Measurements from ENCODE around the gene EFS.

EFS gene

DNA sequence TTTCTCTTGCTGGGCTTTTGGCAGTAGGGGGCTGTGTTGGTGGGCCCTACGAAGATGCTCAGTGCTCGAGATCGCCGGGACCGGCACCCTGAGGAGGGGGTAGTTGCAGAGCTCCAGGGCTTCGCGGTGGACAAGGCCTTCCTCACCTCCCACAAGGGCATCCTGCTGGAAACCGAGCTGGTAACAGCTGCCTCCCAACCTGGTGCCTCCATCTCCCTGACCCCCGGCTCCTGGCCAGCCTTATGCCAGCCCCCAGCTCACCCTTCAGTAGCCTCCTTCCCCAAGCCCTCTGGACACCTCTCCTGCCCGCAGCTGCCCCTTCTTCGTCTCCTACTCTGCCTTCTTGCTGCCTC, 12.2 kb upstream of the EFS start:
- TF ChIP-seq, protein P1, sequence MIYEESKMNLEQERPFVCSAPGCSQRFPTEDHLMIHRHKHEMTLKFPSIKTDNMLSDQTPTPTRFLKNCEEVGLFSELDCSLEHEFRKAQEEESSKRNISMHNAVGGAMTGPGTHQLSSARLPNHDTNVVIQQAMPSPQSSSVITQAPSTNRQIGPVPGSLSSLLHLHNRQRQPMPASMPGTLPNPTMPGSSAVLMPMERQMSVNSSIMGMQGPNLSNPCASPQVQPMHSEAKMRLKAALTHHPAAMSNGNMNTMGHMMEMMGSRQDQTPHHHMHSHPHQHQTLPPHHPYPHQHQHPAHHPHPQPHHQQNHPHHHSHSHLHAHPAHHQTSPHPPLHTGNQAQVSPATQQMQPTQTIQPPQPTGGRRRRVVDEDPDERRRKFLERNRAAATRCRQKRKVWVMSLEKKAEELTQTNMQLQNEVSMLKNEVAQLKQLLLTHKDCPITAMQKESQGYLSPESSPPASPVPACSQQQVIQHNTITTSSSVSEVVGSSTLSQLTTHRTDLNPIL (CRISPR knock-in tag; IDR thresholded peaks at IDR 0.05; ENCODE audit: low read depth) = no peak
- TF ChIP-seq ZC3H10 (CRISPR knock-in tag; IDR thresholded peaks at IDR 0.05) = no peak
- TF ChIP-seq, protein P2, sequence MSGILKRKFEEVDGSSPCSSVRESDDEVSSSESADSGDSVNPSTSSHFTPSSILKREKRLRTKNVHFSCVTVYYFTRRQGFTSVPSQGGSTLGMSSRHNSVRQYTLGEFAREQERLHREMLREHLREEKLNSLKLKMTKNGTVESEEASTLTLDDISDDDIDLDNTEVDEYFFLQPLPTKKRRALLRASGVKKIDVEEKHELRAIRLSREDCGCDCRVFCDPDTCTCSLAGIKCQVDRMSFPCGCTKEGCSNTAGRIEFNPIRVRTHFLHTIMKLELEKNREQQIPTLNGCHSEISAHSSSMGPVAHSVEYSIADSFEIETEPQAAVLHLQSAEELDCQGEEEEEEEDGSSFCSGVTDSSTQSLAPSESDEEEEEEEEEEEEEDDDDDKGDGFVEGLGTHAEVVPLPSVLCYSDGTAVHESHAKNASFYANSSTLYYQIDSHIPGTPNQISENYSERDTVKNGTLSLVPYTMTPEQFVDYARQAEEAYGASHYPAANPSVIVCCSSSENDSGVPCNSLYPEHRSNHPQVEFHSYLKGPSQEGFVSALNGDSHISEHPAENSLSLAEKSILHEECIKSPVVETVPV (CRISPR knock-in tag; IDR thresholded peaks at IDR 0.05) = no peak
- TF ChIP-seq, protein P3, sequence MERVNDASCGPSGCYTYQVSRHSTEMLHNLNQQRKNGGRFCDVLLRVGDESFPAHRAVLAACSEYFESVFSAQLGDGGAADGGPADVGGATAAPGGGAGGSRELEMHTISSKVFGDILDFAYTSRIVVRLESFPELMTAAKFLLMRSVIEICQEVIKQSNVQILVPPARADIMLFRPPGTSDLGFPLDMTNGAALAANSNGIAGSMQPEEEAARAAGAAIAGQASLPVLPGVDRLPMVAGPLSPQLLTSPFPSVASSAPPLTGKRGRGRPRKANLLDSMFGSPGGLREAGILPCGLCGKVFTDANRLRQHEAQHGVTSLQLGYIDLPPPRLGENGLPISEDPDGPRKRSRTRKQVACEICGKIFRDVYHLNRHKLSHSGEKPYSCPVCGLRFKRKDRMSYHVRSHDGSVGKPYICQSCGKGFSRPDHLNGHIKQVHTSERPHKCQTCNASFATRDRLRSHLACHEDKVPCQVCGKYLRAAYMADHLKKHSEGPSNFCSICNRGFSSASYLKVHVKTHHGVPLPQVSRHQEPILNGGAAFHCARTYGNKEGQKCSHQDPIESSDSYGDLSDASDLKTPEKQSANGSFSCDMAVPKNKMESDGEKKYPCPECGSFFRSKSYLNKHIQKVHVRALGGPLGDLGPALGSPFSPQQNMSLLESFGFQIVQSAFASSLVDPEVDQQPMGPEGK (CRISPR knock-in tag; IDR thresholded peaks at IDR 0.05; ENCODE audit: borderline replicate concordance) = no peak
- no peak for TF ChIP-seq PPARA (CRISPR knock-in tag; IDR thresholded peaks at IDR 0.05; ENCODE audit: borderline replicate concordance)
- no peak for TF ChIP-seq ZNF70 (CRISPR knock-in tag; IDR thresholded peaks at IDR 0.05)
- TF ChIP-seq, protein P4, sequence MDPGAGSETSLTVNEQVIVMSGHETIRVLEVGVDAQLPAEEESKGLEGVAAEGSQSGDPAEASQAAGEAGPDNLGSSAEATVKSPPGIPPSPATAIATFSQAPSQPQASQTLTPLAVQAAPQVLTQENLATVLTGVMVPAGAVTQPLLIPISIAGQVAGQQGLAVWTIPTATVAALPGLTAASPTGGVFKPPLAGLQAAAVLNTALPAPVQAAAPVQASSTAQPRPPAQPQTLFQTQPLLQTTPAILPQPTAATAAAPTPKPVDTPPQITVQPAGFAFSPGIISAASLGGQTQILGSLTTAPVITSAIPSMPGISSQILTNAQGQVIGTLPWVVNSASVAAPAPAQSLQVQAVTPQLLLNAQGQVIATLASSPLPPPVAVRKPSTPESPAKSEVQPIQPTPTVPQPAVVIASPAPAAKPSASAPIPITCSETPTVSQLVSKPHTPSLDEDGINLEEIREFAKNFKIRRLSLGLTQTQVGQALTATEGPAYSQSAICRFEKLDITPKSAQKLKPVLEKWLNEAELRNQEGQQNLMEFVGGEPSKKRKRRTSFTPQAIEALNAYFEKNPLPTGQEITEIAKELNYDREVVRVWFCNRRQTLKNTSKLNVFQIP (CRISPR knock-in tag; IDR thresholded peaks at IDR 0.05; ENCODE audit: borderline replicate concordance, low read depth) = no peak

DNA sequence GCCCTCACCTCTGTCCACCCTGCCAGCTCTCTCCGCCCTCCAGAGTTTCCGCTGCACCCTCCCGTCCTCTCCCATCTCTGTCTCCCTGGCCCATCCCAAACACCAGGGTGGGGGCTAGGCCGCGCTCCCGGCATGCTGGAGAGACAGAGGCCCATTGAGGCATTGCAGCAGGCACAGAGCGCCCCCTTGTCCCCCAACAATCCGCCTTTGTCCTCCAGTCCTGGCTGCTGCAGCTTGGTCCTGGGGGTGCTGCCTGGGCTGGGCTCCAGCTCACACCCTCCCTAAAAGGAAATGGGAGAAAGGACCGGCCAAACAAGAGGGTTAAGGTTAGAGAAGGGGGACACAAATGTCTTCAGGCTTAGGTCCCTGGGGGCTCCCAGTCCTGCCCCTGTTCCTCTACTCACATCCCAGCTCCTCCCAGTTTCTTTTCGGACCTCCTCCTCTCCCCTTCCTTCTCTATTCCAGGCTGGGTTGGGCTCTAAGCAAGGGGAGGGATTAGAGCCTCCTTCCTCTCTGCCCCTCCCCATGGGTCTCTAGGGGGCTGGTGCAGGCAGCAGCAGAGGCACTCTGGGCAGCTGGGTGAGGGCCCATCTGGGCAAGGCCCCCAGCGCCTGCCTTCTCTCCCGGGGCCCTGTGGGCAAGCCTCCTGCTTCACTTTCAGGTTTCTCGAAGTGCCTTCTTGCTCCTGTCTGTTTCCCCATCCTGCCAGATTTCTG, 11.7 kb upstream of the EFS start, which contains the start of gene CMTM5:
Gene CMTM5, plus strand, starts transcription at position 565 of the 716 bp plus-strand sequence. CDS start 206 bp downstream, outside the sequence.
- no peak for ATAC-seq
- TF ChIP-seq OSR1 (CRISPR knock-in tag; IDR thresholded peaks at IDR 0.05) (no peak), TCF4 (CRISPR knock-in tag; IDR thresholded peaks at IDR 0.05; ENCODE audit: borderline replicate concordance) (no peak), ZNF565 (CRISPR knock-in tag; conservative IDR thresholded peaks at IDR 0.05; ENCODE audit: low read depth) (no peak), ZNF70 (CRISPR knock-in tag; IDR thresholded peaks at IDR 0.05) (no peak), ZFP30 (CRISPR knock-in tag; IDR thresholded peaks at IDR 0.05) (no peak), ISL1 (CRISPR knock-in tag; IDR thresholded peaks at IDR 0.05) (no peak), ESRRG (CRISPR knock-in tag; IDR thresholded peaks at IDR 0.05) (no peak), TOX (CRISPR knock-in tag; IDR thresholded peaks at IDR 0.05; ENCODE audit: borderline replicate concordance) (no peak)
- TF ChIP-seq, protein P3 (CRISPR knock-in tag; IDR thresholded peaks at IDR 0.05; ENCODE audit: borderline replicate concordance) = no peak
- TF ChIP-seq, protein P5, sequence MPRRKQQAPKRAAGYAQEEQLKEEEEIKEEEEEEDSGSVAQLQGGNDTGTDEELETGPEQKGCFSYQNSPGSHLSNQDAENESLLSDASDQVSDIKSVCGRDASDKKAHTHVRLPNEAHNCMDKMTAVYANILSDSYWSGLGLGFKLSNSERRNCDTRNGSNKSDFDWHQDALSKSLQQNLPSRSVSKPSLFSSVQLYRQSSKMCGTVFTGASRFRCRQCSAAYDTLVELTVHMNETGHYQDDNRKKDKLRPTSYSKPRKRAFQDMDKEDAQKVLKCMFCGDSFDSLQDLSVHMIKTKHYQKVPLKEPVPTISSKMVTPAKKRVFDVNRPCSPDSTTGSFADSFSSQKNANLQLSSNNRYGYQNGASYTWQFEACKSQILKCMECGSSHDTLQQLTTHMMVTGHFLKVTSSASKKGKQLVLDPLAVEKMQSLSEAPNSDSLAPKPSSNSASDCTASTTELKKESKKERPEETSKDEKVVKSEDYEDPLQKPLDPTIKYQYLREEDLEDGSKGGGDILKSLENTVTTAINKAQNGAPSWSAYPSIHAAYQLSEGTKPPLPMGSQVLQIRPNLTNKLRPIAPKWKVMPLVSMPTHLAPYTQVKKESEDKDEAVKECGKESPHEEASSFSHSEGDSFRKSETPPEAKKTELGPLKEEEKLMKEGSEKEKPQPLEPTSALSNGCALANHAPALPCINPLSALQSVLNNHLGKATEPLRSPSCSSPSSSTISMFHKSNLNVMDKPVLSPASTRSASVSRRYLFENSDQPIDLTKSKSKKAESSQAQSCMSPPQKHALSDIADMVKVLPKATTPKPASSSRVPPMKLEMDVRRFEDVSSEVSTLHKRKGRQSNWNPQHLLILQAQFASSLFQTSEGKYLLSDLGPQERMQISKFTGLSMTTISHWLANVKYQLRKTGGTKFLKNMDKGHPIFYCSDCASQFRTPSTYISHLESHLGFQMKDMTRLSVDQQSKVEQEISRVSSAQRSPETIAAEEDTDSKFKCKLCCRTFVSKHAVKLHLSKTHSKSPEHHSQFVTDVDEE (CRISPR knock-in tag; IDR thresholded peaks at IDR 0.05) = no peak

More for the DNA sequence above, 12.2 kb upstream of the EFS start:
- ATAC-seq = no peak

DNA sequence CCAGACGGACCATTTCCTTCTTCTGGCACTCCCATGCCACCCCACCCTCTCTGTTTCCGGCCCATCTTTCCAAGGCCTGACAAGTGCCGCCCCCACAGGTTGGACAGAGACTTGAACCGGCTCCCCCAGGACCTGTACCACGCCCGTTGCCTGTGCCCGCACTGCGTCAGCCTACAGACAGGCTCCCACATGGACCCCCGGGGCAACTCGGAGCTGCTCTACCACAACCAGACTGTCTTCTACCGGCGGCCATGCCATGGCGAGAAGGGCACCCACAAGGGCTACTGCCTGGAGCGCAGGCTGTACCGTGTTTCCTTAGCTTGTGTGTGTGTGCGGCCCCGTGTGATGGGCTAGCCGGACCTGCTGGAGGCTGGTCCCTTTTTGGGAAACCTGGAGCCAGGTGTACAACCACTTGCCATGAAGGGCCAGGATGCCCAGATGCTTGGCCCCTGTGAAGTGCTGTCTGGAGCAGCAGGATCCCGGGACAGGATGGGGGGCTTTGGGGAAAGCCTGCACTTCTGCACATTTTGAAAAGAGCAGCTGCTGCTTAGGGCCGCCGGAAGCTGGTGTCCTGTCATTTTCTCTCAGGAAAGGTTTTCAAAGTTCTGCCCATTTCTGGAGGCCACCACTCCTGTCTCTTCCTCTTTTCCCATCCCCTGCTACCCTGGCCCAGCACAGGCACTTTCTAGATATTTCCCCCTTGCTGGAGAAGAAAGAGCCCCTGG, 10.7 kb upstream of the EFS start:
- ATAC-seq = no peak
- TF ChIP-seq TOX (CRISPR knock-in tag; IDR thresholded peaks at IDR 0.05; ENCODE audit: borderline replicate concordance) (no peak), ZNF565 (CRISPR knock-in tag; conservative IDR thresholded peaks at IDR 0.05; ENCODE audit: low read depth) (no peak), ZNF70 (CRISPR knock-in tag; IDR thresholded peaks at IDR 0.05) (no peak)
